ENCODE measurements around the gene RNF217.
A peak's percentile ranks its signal among the peaks of the same experiment; 100 is the strongest.

RNF217 gene

GRCh38 chr6:125099211-125100073, 137.2 kb downstream of the RNF217 start:
- Histone ChIP-seq H3K27me3 (no peaks in the 10 kb centered on the region), H3K9me3 (no peaks in the 10 kb centered on the region), H3K36me3 (no peaks in the 10 kb centered on the region), H3K4me1 (no peaks in the 10 kb centered on the region), H3K4me3 (ENCODE audit: low read depth, low read length) (peak overlapping the region; percentile 58)
- peak; percentile 78 for DNase-seq
- TF ChIP-seq CTCF (IDR thresholded peaks at IDR 0.05; ENCODE audit: low read depth, low read length): 0 out of 2 replicates have a peak, but pooled peaks have one; percentile 4

- H3K4me3 ChIP-seq (ENCODE audit: low read depth, low read length): peak overlapping the region; percentile 58
- H3K9me3 ChIP-seq: no peaks in the 10 kb centered on the region
- no peaks in the 10 kb centered on the region for H3K27me3 ChIP-seq
- TF ChIP-seq CTCF (IDR thresholded peaks at IDR 0.05; ENCODE audit: low read depth, low read length): no peak
- DNase-seq: no peak
- H3K36me3 ChIP-seq: no peaks in the 10 kb centered on the region
- H3K4me1 ChIP-seq: no peaks in the 10 kb centered on the region
Measured at GRCh38 chr6:125100074-125100652, 137.9 kb downstream of the RNF217 start.

- H3K4me1 ChIP-seq: no peaks in the 10 kb centered on the region
- TF ChIP-seq CTCF (IDR thresholded peaks at IDR 0.05; ENCODE audit: low read depth, low read length): no peak
- no peaks in the 10 kb centered on the region for H3K27me3 ChIP-seq
- H3K36me3 ChIP-seq: no peaks in the 10 kb centered on the region
- H3K9me3 ChIP-seq: no peaks in the 10 kb centered on the region
- H3K4me3 ChIP-seq (ENCODE audit: low read depth, low read length): no peak overlapping the region
- DNase-seq: no peak
Measured at GRCh38 chr6:125101128-125101527, 138.9 kb downstream of the RNF217 start.

- H3K9me3 ChIP-seq: no peaks in the 10 kb centered on the region
- no peak overlapping the region for H3K4me3 ChIP-seq (ENCODE audit: low read depth, low read length)
- no peaks in the 10 kb centered on the region for H3K36me3 ChIP-seq
- TF ChIP-seq CTCF (IDR thresholded peaks at IDR 0.05; ENCODE audit: low read depth, low read length): no peak
- H3K27me3 ChIP-seq: no peaks in the 10 kb centered on the region
- DNase-seq: no peak
- no peaks in the 10 kb centered on the region for H3K4me1 ChIP-seq
Measured at GRCh38 chr6:125101631-125102030, 139.4 kb downstream of the RNF217 start.

GRCh38 chr6:125102411-125102810, 140.2 kb downstream of the RNF217 start:
- no peak for DNase-seq

More at GRCh38 chr6:125102411-125102810, 140.2 kb downstream of the RNF217 start:
- no peaks in the 10 kb centered on the region for H3K27me3 ChIP-seq
- TF ChIP-seq CTCF (IDR thresholded peaks at IDR 0.05; ENCODE audit: low read depth, low read length): no peak
- H3K4me3 ChIP-seq (ENCODE audit: low read depth, low read length): no peak overlapping the region
- no peaks in the 10 kb centered on the region for H3K36me3 ChIP-seq
- H3K9me3 ChIP-seq: no peaks in the 10 kb centered on the region
- no peaks in the 10 kb centered on the region for H3K4me1 ChIP-seq
